Measurements from ENCODE around the gene PROSER3. TPM values are rescaled to one million over a fixed set of nuclear protein-coding genes. Genes with fewer than 3 reads are reported as not detected.

PROSER3 gene
- total and polyA plus RNA-seq, 2 of the 13 experiments (the other 11 are each of a cell fraction or from before 2014, with no cell fraction given), result 5.1 to 5.7 TPM

DNA sequence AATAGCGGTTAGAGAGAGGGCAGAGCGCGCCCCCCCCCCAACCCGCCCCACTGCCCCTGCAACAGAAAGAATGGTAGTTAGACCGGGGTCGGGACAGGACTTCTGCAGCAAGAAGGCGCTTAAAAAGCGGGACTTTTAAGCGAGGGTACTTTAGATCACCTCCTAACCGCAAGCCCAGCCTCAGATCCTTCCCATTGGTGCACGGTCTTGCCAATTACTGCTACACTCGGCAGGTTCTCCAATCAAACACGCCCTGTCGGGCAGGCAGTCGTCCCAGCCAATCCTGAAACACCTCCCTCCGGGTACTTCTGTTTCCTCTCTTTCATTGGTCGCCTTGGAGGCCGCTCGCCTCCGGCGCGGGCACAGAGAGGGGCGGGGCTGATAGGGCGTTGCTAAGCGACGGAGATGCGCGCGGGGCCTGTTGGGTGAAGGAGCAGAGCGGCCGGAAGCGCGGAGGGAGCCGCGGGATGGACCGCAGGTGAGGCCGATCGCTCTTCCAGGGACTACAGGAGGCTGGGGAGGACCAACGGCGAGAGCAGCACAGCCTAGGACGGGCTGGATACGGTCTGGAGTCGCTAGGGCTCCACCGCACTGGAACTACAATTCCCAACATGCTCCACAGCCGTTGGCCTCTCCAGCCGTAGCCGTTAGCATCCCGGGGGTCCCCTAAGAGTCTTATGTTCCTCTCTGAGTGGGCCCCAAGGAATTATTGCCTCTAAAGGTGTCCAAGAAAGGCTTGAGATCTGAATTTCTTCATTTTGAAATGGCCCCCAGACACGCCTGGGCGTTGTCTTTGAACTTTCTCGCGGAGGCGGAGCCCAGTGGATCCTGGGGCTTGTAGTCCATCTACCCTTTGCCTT is at the start of gene PROSER3 (continued):
- TF ChIP-seq SRF (IDR thresholded peaks at IDR 0.05; ENCODE audit: low read depth, low read length) (no peak), MTA3 (CRISPR knock-in tag; IDR thresholded peaks at IDR 0.05) (no peak), ZNF597 (CRISPR knock-in tag; IDR thresholded peaks at IDR 0.05) (0 out of 2 replicates have a peak, but pooled peaks have one; percentile 71), CEBPB (IDR thresholded peaks at IDR 0.05; ENCODE audit: borderline replicate concordance, low read depth, low read length) (no peak), ESRRA (CRISPR knock-in tag; IDR thresholded peaks at IDR 0.05; ENCODE audit: low read depth) (peak; percentile 24; the same call in 1 of the 2 replicates), ZNF552 (CRISPR knock-in tag; IDR thresholded peaks at IDR 0.05; ENCODE audit: borderline replicate concordance) (no peak), HNF4G (IDR thresholded peaks at IDR 0.05; ENCODE audit: borderline replicate concordance, low read depth, low read length) (no peak), HNF4G (CRISPR knock-in tag; IDR thresholded peaks at IDR 0.05; ENCODE audit: borderline replicate concordance, low read depth) (no peak), HDAC2 (CRISPR knock-in tag; IDR thresholded peaks at IDR 0.05) (peak; percentile 36), IRX3 (CRISPR knock-in tag; IDR thresholded peaks at IDR 0.05; ENCODE audit: borderline replicate concordance, low read depth) (no peak), ZNF672 (CRISPR knock-in tag; IDR thresholded peaks at IDR 0.05) (no peak), JUNB (CRISPR knock-in tag; IDR thresholded peaks at IDR 0.05; ENCODE audit: borderline replicate concordance) (no peak), KMT2B (CRISPR knock-in tag; IDR thresholded peaks at IDR 0.05) (no peak), U2AF2 (IDR thresholded peaks at IDR 0.05; ENCODE audit: low read depth, low read length) (peak; percentile 72; the same call in 1 of the 2 replicates), PBX3 (CRISPR knock-in tag; IDR thresholded peaks at IDR 0.05; ENCODE audit: borderline replicate concordance) (peak; percentile 33; the same call in 1 of the 2 replicates), NFAT5 (CRISPR knock-in tag; IDR thresholded peaks at IDR 0.05) (0 out of 2 replicates have a peak, but pooled peaks have one; percentile 65), ZNF550 (CRISPR knock-in tag; IDR thresholded peaks at IDR 0.05; ENCODE audit: borderline replicate concordance) (no peak), ZMYM2 (CRISPR knock-in tag; IDR thresholded peaks at IDR 0.05) (no peak)
- TF ChIP-seq, protein P1, sequence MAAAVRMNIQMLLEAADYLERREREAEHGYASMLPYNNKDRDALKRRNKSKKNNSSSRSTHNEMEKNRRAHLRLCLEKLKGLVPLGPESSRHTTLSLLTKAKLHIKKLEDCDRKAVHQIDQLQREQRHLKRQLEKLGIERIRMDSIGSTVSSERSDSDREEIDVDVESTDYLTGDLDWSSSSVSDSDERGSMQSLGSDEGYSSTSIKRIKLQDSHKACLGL (CRISPR knock-in tag; IDR thresholded peaks at IDR 0.05), result no peak

Data from HepG2 (cell line).